Hematopoietic multipotent progenitor cell treated with erythropoietin and hydrocortisone succinate and interleukin-3 and kit ligand, for 4 days (in vitro differentiated cells): ENCODE measurements around the gene EPHX1.
"Not testable (repeated sequence)": the region's sequence is repeated elsewhere in the genome, so short reads cannot be mapped to it uniquely, and the experiment has no call there.

ENCODE experiments used
- DNase-seq: peaks from one replicate; pipeline ENCODE4 v3.0.0-alpha.2; 2015

Gene EPHX1

DNA sequence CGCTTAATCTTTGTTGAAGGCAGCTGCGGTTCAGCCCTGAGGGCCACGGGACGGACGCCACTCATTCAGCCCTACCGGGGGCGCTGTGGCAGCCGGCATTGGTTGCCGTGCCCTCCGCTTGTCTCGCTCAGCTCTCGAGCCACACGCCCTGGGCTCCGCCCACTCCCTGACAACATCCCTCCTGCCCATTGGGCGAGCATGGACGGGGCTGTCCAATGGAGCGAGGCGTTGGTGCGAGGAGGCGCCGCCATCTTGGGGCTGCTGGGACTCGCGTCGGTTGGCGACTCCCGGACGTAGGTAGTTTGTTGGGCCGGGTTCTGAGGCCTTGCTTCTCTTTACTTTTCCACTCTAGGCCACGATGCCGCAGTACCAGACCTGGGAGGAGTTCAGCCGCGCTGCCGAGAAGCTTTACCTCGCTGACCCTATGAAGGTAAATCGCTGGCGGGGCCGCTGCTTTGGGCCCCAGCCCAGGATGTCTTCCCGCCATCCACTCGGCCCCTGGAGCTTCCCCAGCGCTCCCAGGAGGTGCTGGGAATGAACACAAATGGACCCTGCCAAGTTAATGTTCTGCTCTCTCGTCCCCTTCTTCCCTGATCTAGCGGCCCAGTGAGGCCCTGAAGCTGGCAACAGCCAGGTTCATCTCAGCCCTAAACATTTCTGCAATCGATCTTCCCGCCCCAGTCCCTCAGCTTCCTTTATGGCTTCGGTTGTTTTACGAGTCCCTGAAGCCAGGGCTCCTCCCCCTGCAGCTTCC is 32.2 kb upstream of the EPHX1 start, which contains the start of gene SRP9:
Gene SRP9 (plus strand): TSS at position 244 of the 754 bp plus-strand sequence. CDS start 115 bp downstream, at position 359.
- DNase-seq = peak; percentile 100

DNA sequence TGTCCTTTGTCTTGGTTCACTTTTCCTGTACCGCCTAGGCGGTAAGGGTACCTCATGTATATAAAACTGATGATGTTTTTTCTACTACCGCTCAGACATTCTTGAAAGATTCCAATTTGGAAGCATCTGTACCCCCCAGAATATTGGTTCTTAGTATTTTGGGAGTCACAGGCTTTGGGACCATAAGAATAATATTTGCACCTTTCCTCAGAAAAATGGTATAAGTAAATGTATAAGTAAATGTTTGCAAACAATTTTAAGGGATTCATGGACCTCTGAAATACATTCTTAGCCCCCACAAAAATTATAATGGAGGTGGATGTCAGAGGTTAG is 31.6 kb upstream of the EPHX1 start:
- DNase-seq = no peak

DNA sequence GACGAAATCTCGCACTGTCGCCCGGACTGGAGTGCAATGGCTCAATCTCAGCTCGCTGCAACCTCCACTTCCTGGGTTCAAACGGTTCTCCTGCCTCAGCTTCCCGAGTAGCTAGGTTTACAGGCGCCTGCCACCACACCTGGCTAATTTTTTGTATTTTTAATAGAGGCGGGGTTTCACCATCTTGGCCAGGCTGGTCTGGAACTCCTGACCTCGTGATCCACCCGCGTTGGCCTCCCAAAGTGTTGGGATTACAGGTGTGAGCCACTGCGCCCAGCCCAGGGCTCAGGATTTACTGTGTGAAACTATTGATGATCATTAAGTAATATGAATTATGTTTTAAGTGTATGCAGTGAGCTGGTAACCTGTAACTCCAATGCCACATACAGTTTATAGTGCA is 30.8 kb upstream of the EPHX1 start:
- not testable (repeated sequence) for DNase-seq

DNA sequence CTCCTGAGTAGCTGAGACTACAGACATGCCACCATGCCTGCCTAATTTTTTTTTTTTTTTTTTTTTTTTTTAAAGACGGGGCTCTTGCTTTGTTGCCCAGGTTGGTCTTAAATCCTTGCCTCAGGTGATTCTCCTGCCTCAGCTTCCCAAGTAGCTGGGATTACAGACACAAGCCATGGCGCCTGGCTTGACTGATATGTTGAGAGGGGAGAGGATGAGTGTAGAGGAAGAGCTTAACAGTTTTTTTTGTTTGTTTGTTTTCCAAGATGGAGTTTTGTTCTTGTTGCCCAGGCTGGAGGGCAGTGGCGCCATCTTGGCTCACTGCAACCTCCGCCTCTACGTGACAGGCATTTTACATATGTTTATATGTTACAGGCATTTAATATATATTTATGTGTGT is 29.8 kb upstream of the EPHX1 start:
- DNase-seq = no peak

DNA sequence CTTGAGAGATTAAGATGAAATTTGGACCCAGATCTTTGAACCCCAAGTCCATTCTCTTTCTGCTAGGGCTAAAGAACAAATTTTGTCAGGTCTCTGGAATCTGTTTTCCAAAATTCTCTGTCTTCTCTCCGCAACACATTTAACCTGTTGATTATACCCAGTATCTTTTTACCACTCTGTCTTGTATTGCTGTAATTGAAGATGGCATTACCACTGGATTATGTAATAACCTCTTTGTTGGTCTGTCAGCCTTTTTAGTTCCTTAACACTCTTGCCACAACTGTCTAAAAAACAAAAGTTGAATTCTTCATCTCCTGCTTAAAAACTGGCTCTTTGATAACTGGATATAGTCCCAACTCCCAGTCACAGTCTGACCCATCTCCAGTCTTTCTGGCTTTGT is 29.3 kb upstream of the EPHX1 start:
- DNase-seq = peak; percentile 44

DNA sequence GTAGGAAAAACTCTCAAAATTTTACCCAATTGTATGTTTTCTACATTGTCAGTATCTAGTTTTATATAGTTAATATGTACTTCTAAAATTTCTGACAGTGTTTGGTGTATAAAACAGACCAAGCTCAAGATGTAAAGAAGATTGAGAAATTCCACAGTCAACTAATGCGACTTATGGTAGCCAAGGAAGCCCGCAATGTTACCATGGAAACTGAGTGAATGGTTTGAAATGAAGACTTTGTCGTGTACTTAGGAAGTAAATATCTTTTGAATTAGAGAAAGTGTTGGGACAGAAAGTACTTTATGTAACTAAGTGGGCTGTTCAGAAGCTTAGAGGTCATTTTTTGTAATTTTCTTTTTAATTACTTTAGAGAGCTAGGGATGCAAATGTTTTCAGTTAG is 20.8 kb upstream of the EPHX1 start:
- DNase-seq = not testable (repeated sequence)

DNA sequence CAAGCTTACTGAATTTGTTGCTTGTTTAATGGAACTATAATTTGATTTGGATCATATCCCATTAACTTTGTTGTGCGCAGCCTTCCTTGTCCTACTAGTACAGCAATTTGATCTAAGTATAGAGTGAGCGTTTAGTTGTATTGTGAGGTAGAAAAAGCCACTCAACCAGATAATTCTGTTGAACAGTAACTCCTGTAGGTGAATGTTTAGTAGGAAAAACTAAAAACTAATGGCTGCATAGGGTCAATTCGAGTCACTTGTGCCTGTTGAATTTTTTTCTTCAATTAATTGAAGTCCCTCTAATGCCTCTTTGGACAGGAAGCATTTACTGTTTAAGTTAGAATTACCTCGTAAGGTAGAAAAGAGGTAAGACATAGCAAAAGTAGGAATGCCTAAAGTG is 15.0 kb upstream of the EPHX1 start:
- no peak for DNase-seq

DNA sequence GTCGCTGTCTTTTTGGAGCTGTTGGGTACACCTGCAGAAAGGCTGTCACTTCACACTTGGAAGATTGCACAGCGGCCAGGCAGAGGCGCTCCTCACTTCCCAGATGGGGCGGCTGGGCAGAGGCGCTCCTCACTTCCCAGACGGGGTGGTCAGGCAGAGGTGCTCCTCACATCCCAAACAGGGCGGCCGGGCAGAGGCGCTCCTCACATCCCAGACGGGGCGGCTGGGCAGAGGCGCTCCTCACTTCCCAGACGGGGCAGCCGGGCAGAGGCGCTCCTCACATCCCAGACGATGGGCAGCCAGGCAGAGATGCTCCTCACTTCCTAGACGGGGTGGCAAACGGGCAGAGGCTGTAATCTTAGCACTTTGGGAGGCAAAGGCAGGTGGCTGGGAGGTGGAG is 13.8 kb upstream of the EPHX1 start:
- DNase-seq = not testable (repeated sequence)

DNA sequence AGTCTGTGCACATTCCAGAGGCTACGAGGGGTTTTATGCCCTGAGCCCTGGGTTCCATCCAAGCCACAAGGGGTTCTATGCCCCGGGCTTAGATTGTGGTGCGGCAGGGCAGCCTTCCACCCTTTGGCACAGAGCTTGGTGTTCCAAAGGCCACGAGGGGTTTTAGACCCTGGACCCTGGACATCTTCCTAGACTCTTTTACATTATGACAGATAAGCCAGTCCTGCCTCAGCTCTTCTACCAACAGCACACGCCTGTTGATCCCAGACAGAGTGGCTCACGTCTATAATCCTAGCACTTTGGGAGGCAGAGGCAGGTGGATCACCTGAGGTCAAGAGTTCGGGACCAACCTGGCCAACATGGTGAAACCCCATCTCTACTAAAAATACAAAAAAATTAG is 8.8 kb upstream of the EPHX1 start:
- DNase-seq = not testable (repeated sequence)

DNA sequence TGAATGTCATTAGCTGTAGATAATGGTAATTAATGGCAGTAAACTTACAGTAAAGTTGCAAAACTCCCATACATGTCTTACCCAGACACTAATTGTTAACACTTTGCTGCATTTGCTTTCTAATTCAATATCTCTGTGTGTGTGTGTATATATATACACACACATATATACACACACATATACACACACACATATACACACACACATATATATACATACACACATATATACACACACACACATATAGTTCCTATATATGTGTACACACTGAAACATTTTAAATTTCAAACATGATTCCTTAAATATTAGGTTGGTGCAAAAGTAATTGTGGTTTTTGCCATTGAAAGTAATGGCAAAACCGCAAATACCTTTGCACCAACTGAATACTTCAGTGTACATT is 3.7 kb upstream of the EPHX1 start:
- no peak for DNase-seq

DNA sequence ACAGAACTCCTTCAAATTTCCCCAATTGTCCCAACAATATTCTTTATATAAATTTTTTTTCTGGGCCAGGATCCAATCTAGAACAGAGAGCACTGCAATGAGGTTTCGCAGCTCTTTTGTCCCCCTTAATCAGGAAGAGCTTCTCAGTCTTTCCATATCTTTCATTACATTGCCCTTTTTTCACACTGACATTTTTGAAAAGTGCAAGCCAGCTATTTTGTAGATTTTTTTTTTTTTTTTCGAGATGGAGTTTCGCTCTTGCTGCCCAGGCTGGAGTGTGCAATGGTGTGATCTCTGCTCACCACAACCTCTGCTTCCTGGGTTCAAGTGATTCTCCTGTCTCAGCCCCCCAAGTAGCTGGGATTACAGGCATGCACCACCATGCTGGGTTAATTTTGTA is 3.2 kb upstream of the EPHX1 start:
- not testable (repeated sequence) for DNase-seq

DNA sequence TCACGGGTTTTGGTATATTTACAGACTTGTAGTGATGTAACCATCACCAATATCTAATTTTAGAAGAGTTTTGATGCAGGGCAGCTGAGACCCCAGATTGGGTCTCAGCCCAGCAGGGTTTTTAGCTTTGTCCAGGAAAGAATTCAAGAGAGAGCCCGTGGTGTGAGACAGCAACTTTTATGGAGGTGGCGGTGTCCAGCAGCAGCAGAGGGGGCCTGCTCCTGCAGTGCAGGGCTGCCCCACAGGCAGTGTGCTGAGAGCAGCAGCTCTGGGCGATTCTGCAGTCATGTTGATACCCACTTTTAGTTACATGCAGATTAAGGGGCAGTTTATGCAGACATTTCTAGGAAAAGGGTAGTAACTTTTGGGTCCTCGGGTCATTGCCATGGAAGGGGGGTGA is 1.8 kb upstream of the EPHX1 start:
- no peak for DNase-seq

DNA sequence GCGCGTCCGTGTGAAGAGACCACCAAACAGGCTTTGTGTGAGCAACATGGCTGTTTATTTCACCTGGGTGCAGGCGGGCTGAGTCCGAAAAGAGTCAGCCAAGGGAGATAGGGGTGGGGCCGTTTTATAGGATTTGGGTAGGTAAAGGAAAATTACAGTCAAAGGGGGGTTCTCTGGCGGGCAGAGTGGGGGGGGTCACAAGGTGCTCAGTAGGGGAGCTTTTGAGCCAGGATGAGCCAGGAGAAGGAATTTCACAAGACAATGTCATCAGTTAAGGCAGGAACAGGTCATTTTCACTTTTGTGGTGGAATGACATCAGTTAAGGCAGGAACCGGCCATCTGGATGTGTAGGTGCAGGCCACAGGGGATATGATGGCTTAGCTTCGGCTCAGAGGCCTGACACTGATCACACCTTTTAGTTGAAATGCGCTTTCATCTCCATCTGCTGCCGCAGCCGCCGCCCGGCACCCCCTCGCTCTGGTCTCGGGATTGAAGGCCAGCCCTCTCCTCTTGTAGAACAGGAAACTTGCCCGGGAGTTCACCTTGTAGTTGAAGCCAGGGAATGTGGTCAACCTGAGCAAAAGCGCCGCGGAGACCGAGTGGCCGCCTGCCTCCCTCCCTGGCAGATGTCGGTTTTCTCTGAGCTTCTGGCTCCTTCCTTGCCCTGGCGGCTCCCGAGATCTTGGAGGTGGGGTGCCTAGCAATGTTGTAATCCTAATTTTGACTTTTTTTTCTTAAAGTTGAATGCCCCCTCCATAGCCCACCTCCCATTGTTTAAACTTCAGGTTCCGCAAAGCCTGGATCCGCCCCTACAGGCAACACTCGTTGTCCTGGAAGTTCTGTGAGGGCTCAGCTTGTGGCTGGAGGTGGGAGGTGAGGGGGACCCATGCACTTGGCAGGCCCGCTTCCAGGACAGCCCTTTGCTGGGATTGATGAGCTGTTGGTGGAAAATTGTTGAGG is 935 bp downstream of the EPHX1 start:
- DNase-seq = not testable (repeated sequence)

DNA sequence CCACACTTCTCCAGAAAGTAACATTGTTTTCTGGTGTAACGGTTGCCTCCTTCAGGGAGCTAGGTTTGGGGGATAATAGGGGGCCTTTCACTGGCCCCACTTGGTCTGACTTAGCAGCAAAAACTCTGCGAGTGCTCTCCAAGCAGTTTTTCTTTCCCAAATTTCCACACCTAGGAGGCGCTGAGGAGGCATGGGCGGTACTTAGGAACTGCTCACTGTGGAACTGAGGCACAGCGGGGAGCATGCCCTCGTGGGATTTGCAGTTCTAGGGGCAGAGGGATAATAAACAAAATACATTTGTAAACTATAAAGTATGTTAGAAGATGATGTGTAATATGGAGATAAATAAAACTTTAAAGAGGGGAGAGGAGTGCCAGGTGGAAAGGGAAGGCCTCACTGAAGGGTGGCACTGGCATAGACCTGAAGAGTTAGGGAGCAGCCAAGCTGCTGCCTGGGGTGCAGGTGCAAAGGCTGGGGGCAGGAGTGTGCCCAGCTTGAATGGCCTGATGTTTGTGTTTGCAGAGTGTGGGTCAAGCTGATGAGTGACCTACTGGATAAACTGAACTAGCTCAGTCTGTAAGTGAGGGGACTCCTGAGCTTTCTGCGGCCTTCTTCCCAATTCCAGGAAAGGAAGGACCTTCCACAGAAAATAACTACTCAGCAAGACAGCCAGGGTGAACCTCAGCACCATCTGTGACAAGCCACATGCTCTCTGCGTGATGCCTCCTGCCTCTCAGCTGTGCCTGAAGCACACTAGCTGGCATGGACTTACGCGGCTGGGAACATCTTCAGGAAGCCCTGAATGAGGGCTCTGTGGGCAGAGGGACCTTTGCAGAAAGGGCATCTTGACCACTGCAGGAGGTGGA is 1.9 kb downstream of the EPHX1 start:
- no peak for DNase-seq

DNA sequence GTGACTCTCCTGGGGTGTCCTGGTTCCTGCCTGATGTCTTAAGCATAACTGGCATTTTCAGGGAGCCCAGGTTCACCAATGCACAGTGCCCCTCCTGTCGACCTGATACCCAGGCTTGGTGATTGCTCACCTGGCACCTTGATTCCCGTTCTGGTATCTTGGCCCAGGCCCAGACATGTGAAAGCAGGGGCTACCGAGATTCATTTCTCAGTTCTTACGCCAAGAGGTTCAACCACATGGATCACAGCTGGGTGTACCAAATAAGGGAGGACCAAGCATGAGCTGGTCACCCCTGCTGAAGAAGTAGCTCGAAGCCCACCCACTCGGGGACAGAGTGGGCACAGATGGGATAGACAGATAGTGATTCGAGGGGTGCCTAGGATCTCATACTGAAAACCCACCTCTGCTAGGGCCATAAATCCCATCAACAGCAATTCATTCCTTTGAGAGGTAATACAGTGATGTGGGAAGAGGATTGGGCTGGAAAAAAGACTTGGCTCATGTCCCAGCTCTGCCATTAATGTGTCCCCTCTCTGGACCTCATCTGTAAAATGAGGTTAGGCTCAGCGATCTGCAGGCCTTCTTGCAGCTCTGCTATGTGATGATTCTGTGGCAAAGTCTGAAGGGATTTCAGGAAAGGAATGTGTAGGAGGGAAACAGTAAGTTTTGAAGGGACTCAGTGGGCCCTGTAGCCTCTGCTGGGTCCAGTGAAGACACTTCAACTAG is 2.7 kb downstream of the EPHX1 start:
- DNase-seq = no peak

DNA sequence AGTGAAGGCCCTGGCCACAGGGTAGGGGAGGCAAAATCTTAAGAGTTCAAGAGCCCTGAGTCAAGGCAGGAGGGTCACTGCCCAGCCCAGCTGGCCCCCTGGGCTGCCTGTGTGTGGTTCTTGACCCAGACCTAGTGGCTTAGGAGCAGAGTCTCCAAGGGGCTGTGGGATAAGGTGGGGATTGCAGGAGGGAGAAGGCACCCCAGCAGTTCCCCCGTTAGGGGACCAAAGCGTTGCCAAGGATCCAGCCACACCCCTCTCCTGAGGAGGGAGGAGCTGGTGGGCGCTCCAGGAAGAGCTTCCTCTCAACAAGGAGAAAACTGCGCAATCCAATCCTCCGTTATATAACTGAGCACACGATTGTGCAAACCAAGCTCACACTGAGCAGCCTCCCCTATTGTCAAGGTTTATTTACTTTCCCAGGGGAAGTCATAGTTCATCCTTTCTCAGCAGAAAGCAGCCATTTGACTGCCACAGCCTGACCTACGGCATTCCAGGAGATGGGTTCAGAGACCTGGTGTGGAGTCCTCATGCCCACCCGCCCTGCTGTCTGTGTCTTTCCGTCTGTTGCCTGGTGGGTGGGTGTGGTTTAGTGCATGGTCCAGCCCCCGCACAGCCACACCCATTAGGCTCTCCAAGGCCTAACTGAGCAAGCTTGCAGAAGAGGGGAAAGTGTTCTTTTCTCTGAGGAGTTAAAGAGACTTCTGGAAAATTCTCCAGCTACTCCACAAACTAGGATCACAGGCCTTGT is 3.5 kb downstream of the EPHX1 start:
- DNase-seq = peak; percentile 79

DNA sequence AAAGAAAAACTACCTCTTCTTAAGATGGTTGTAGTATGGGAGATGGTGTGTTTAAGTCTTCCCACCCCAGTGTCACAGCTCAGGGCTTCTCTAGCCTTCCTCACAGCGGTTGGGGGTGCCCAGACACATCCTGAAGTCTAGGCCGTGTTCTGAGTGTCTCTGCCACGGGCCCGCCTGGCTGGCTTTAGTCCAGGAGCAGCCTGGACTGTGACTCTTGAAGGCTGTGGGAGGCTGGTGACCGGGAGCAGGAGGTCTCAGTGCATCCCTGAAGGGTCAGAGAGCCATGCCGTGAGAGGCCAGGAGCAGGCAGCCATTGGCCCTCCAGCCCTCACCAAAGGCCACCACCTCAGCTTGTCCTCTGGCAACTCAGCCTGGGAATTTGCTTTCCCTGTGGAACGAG is 4.5 kb downstream of the EPHX1 start:
- no peak for DNase-seq

DNA sequence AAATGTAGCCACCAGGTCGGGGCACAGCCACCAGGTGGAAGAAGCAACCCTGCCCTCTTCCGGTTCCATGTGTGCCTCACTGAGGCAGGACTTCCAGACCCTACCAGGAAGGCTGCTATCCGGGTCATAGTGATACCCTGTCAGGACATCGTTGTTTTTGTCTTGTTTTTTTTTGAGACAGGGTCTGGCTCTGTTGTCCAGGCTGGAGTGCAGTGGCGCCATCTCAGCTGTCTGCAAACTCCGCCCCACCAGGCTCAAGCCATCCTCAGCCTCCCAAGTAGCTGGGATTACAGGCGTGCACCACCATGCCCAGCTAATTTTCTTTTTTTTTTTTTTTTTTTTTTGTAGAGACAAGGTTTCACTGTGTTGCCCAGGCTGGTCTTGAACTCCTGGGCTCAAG is 5.2 kb downstream of the EPHX1 start:
- not testable (repeated sequence) for DNase-seq

DNA sequence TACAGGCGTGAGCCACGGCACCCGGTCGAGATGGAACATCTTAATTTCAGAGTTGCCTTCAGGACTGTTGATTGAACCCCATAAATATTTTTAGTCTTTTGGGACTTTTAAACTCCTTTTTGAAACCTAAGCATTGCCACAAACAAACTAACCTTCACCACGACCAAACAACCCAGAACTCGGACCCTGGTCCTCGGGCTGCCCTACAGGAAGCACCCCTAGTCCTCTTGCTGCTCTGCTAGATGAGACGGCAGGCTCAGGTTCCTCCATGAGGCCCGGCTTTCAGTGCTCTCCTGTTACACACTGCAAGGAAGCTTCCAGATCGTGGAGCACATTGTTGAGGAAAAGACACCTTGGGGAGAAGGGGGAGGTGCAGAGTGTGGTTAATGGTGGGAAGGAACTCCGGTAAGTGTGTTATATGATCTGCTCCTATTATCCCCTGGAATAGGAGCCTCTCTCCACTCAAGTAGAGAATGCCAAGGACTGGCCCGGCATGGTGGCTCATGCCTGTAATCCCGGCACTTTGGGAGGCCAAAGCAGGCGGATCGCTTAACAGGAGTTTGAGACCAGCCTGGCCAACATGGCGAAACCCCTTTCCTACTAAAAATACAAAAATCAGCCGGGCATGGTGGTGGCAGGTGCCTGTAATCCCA is 5.7 kb downstream of the EPHX1 start:
- no peak for DNase-seq

DNA sequence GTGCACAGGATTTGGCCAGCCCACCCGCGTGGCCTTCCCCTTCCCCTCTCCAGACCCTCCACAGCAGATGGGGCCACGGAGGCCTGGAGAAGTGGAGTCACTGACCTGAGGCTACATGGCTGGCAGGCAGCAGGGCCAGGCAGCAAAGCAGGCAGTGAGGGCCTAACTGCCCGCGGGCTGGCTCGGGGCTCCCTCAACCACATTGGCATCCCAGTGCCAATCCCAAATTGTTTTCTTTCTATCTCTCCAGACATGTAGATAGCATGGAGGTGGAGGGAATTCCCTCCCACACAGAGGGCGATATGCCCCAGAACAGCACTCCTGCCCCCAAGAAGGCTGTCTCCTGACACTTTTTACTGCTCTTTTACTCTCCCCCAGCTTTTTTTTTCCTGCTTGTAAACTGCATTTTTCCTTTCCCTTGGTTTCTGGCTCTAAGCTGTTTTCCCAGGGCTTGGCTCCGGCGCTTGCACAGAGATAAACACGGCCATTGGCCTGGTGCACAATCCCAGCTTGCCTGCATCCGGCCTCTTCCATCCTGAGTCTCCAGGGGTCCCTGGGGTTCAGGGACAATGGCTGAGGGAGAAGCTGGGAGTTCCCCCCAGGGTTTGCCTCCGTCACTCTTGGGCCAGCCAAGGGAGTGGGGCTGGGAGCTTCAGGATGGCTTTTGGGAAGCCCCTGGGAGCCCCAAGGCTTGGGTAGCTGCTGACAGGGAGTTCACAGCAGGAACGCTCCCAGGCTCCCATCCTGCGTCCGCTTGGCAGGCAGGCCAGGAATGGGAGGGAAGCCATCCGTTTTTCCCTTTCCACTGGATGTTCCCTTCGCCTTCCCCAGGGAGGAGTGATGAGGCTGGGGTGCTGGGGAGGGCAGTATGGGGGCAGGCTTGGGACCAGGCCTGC is 7.0 kb downstream of the EPHX1 start:
- no peak for DNase-seq
